Activated naive CD4-positive, alpha-beta T cell (primary cell): ENCODE measurements around the gene TEDC2.
"Not testable (repeated sequence)": the region's sequence is repeated elsewhere in the genome, so short reads cannot be mapped to it uniquely, and the experiment has no call there.

Experiments
- DNase-seq, 4 experiments: peaks; one replicate each; lab custom pipeline; 2025; lab: John Stamatoyannopoulos, UW

The TEDC2 gene

DNA sequence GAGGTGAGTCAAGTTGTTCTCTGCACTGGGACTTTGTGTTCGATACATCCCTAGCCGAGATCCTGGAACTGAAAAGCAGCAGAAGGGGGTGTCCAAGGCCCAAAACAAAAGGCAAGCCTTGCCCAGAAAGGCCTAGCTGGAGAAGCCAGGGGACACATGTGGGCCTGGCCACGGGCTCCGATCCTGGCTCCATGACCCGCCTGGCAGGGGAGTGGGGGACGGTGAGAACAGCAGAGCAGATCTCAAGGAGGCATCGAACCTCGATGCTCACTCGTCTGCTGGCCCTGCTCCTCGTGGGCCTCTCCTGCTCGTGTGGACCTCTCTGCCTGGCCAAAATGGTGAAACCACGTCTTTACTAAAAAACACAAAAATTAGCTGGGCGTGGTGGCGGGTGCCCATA is 21.8 kb upstream of the TEDC2 start:
- DNase-seq, result no peak

- no peak for DNase-seq
These were observed 20.3 kb upstream of the TEDC2 start for GRCh38 chr16:2439598-2439997.

GRCh38 chr16:2441143-2441804 is 18.6 kb upstream of the TEDC2 start:
- DNase-seq, result not testable (repeated sequence)

DNA sequence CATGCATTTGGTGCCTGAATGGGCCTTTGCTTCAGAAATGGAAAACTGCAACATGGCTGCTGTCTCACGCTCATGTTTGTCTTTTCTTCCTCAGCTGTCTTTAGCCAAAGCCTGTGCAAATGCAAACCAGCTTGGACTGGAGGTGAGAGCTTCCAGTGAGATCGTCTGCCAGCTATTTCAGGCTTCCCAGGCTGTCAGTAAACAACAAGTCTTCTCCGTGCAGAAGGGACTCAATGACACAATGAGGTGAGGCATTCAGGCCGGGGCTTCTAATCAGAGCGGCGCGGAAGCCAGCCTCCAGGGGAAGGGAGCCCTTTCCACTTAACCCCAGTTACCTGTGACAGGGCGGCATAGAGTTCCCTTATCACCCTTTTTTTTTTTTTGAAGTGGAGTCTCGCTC is 16.4 kb upstream of the TEDC2 start:
- no peak for DNase-seq

GRCh38 chr16:2447920-2448583 is 11.9 kb upstream of the TEDC2 start:
- DNase-seq, result no peak

DNA sequence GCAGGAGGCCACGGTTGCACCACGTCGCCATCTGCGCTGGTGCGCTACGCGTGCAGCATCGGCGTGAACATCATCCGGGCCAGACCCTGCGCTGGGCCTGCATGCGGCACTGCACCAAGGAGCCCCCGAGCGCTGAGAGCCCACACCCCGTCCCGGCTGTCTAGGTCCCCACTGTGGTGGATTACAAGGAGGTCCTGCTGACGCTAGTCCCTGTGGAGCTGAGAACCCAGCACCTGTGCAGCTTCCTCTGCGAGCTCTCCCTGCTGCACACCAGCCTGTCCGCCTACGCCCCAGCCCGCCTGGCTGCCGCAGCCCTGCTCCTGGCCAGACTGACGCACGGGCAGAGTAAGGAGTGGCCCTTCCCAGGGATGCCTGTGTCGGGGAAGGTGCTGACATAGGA is 10.8 kb upstream of the TEDC2 start:
- DNase-seq, result no peak

GRCh38 chr16:2450535-2450934 is 9.4 kb upstream of the TEDC2 start:
- DNase-seq, result no peak

DNA sequence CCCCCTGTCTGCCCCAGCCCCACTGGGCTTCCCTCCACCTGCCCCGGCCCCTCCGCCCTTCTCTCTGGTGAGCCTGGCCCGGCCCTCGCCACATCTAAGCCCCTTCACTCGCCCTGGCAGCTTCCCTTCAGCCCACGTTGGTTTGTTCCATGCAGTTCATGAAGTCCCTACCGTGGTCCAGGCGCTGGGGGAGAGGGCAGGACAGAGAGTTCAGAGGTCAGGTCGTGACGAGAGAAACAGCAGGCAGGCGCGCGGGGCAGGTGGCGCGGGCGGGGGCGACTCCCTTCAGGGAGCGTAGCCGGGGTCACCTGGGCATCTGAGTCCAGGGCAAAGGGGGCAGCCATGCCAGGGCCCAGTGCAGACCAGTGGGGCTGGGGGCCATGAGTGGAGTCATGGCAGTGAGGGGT is 8.9 kb upstream of the TEDC2 start:
- no peak for DNase-seq

DNA sequence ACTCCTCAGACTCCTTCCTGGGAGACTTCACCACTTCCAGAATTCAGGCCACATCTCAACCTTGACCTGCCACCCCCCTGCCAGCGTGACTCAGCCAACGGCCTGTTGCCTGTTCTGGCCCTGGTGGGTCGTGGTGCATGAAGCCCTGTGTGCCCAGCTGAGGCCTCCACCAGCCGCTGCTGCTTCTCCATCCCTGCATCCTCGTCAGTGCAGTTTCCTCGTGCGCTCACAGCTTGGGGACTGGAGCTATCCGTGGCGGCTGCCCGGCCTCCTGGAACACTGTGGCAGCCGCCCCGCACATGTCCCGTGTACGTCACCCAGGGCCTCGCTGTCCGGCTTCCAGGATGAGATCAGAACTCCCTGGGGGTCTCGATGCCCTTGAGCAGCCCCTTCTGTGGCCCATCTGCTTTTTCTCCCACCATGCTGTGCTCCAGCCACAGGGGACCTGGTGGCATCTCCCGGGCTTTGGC is 8.0 kb upstream of the TEDC2 start:
- no peak for DNase-seq

DNA sequence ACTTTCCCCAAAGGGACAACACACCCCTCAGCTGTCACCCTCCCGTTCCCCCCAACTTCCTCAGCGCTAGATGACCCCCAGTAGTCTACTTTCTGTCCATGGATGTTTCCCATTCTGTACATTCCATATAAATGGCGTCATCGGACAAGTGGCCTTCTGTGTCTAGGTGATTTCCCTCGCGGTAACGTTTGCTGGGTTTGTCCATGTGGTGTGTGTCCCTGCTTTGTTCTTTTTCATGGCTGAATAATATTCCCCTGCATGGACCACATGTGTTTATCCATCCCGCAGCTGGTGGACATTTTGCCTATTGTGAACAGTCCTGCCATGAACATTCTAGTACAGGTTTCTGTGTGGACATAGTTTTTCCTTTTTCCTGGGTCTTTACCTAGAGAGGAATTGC is 7.3 kb upstream of the TEDC2 start:
- no peak for DNase-seq

- no peak for DNase-seq
These were observed 4.6 kb upstream of the TEDC2 start for GRCh38 chr16:2455081-2455845.

DNA sequence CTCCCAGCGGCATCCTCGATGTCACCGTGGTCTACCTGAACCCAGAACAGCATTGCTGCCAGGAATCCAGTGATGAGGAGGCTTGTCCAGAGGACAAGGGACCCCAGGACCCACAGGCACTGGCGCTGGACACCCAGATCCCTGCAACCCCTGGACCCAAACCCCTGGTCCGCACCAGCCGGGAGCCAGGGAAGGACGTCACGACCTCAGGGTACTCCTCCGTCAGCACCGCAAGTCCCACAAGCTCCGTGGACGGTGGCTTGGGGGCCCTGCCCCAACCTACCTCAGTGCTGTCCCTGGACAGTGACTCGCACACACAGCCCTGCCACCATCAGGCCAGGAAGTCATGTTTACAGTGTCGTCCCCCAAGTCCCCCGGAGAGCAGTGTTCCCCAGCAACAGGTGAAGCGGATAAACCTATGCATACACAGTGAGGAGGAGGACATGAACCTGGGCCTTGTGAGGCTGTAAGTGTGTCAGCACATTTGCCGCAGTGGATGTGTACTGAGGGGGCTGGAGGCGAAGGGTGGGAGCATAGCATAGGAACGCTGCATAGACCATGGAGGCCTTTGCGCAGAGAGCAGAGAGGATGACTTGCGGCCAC is 3.3 kb upstream of the TEDC2 start:
- no peak for DNase-seq

DNA sequence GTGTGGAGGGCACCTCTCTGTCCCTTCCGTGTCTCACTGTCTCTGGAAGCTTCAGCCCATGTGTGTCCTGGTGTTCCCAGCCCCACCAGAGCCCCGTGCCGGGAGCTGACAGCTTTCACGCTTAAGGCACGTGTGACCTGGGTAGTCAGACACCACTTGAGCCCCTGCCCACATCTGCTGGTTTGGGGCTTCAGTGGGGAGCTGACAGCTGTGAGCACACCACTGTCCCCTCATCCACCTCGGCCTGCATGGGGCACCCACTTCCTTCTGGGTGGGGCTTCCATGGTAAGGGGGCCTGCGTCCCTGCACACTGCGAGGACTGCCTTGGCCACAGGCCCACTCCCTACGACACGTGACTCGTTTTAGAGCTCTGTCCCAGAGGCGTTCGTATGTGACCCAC is 2.6 kb upstream of the TEDC2 start:
- DNase-seq, result no peak

DNA sequence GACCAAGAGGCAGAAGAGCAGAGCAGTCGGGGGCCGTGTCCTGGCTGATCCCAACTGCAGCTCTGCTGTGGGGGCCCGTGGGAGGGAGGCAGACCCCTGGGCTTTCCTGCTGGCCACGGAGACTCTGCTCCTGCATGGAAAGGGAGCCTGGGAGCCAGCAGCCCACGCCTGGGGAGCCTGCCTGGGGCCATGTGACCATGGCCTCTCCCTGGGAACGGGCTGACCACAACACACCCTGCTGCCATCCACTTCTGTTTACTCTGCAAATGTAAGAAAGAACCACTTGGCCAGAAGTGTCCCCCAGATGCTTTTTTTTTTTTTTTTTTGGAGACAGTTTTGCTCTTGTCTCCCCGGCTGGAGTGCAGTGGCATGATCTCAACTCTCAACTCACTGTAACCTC is 2.0 kb upstream of the TEDC2 start:
- no peak for DNase-seq

DNA sequence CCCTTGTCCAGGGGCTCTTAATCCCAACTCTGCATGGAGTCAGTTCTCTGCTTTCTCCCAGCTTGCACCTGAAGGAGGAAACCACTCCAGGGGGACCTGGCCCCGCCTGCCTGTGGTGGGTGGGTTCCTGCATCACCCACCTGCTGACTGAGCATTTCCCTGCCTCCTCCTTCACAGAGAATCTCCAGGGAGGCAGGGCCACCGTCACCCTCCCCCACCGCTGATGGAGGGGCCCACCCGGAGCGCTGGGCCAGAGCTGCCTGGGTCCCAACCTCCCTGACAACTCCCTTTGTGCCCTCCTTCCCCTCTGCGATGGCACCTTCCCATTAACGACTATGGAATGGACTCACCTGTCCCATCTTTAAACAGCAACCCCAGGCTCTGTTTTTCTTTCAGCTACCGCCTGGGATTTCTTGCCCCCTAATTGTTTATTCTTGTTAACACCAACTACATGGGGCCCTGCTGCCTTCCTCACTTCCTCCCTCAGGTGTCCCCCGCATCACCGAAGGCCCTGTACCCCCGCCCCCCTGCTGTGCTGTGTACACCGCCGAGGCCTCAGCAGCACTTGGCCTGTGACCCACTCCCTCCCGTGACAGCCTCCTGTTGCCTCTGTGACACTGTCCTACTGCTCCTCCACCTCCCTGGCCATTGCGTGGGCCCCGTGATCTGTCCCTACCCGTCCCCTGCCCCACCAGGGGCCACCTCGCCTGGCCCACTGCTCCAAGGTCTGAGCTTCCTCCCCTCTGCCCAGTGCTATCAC is 842 bp upstream of the TEDC2 start:
- no peak for DNase-seq

GRCh38 chr16:2460391-2460713 is 443 bp downstream of the TEDC2 start:
- no peak for DNase-seq

DNA sequence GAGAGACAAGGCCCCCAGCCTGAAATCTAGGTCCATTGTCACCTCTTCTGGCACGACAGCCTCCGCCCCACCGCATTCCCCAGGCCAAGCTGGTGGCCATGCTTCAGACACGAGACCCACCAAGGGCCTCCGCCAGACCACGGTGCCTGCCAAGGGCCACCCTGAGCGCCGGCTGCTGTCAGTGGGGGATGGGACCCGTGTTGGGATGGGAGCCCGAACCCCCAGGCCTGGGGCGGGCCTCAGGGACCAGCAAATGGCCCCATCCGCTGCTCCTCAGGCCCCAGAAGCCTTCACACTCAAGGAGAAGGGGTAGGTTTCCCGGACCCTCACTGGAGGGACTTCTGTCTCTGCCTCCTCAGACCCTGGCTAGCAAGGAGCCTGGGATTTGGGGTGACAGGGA is 1.0 kb downstream of the TEDC2 start:
- no peak for DNase-seq

- no peak for DNase-seq
These were observed 2.3 kb downstream of the TEDC2 start for GRCh38 chr16:2462031-2462866.

- no peak for DNase-seq
These were observed 4.4 kb downstream of the TEDC2 start for GRCh38 chr16:2464333-2464732.

DNA sequence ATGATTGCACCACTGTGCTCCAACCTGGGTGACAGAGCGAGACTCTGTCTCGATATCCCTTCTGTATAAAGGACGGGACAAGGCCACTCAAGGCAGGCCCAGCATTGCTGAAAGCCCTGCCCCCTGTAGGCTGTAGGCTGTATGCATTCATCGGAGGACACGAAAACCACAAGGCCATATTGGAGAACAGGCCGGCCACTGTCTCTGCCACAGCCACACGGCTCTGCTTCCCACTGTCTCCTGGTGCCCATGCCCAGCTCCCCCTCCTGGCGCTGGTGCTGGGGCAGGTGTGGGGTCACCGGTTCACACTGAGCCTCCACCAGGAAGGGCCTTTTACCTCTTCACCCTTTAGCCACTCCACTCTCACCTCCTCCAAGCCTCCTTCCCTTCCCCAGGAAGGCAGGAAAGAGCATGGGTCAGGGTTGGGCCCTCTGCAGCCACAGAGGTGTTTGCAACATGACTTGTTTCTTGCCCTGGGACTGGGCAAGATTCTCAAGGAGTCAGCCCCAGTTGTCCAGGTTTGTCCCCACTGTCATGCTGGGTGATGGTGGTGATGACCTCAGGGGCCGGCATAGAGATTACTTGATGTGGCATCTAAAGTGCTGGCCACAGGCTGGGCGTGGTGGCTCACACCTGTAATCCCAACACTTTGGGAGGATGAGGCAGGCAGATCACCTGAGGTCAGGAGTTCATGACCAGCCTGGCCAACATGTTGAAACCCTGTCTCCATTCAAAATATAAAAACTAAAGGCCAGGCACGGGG is 5.9 kb downstream of the TEDC2 start:
- DNase-seq, result no peak
